Stromal cell of bone marrow (primary cell): ENCODE results near the gene PROCR.
"Not testable (repeated sequence)": the region's sequence is repeated elsewhere in the genome, so short reads cannot be mapped to it uniquely, and the experiment has no call there.

Source experiments
- DNase-seq: peaks from one replicate; pipeline ENCODE4 v3.0.0-alpha.2; 2012; ENCODE audit warnings: low read depth

Gene PROCR

GRCh38 chr20:35171753-35172433, at the start of gene PROCR:
PROCR (plus strand) TSS chr20:35172072; CDS start chr20:35172155, 83 bp downstream.
- peak; percentile 95 for DNase-seq

GRCh38 chr20:35122756-35123405, 49.0 kb upstream of the PROCR start:
- DNase-seq, result no peak

GRCh38 chr20:35125753-35126152, 46.1 kb upstream of the PROCR start:
- DNase-seq, result no peak

DNA sequence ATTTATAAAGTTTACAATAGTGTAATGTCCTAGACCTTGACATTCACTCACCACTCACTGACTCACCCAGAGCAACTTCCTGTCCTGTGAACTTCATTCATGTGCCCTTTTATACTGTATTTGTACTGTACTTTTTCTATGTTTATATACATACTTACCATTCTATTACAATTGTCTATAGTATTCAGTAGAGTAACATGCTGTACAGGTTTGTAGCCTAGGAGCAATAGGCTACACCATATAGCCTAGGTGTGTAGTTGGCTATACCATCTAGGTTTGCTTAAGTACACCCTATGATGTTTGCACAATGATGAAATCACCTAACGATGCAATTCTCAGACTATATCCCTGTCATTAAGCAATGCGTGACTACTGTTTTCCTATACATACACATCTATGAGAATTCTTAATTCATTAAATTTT, 42.2 kb upstream of the PROCR start:
- no peak for DNase-seq

GRCh38 chr20:35131934-35132333, 39.9 kb upstream of the PROCR start:
- no peak for DNase-seq

DNA sequence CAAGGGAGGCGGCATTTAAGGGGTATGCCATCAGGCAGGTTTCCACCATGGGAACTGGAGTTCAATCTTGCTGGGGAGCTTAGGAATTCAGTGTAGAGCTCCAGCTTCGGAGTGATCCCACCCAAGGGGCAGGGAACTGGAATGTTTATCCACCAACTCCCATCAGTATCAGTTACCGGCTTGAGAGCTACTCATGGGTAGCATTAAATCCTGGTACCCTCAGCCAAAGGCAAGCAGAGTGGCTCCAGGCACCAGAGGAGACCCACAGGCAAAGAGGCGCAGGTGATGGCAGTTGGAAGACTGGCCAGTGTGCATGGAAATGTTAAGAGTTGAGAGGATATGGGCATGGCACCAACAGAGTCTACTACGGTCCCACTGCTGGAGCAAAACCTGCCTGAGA, 38.8 kb upstream of the PROCR start:
- DNase-seq, result no peak

GRCh38 chr20:35133735-35134134, 38.1 kb upstream of the PROCR start:
- DNase-seq, result no peak

DNA sequence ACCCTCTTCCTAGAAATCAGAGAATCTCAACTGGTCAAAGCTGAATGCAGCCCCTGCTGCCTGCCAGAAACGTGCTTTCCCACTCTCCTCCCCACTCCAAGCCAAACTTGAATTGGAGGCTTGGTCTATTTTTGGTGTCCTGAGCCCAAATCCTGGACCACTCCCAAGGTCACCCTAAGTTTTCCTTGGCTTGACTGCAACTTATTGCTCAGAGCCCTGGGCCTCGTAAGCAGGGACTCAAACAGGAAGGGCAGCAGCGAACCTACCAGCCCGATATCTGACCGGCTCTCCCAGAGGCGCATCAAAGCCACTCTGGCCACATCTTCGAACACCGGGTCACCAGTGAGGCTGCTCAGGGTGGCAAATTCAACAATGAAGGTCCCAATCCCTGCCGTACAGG, 37.4 kb upstream of the PROCR start:
- no peak for DNase-seq

- DNase-seq, result no peak
These were observed 37.0 kb upstream of the PROCR start for GRCh38 chr20:35134880-35135279.

DNA sequence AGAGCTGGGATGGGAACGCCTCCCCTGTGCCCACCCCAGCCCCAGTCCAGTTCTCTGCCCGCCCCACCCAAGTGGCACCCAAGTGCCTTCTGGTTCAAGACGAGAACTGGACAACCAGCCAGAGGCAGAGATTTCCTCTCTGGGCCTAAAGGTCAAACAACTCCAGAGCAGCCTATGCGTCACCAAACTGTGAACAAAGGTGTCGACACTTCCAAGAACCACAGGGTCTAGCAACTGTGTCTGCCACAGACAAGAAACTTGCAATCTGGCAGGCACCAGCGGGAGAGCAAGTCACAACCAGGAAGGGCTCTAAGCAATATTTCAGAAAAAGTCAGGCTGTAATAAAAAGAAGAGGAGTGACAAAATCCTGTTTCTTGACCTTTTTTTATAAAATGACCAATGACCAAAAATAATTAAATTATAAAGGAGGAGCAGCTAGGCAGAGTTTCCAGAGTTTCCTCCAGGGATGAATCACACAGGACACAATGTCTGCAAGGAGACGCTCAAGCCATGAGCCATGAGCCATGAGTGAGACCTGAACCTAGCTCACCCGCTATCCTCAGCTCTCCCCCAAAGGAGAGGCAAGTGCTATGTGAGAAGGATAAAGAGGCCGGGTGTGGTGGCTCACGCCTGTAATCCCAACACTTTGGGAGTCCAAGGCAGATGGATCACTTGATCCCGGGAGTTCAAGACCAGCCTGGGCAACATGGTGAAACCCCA, 35.8 kb upstream of the PROCR start:
- no peak for DNase-seq

GRCh38 chr20:35144694-35145093, 27.2 kb upstream of the PROCR start:
- DNase-seq, result no peak

- DNase-seq, result peak; percentile 36
These were observed 26.7 kb upstream of the PROCR start for GRCh38 chr20:35145141-35145564.

- no peak for DNase-seq
These were observed 25.5 kb upstream of the PROCR start for GRCh38 chr20:35146299-35146919.

DNA sequence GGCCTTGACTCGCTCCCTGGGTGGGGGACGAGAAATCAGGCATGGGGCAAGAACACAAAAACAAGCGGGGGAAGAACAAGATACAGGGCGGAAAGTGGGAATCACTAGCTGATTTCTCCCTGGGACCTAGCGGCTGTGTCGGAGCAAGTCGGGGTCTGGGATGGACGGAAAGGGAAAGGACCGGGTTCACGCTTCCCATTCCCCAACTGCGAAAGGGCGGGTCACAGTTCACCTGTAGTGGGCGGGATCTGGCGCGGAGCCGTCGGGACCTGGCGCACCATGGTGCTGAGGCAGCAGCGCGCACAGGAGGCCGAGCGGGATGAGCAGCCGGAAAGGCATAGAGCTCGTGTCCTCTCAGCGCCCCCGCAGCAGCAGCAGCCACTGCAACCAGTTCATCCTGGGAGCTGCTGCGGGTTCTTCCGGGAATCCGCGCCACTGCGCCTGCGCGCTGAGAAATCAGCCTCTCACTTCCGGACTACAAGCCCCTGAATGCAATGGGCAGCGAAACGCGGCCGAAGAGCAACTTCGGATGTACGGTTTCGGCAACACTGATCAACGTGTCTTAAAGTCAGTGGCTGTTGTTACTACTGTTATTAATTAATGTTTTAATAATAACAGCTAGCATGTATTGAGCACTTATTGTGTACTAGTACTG, 24.8 kb upstream of the PROCR start, which contains the start of gene EDEM2:
EDEM2 (minus strand) TSS at position 417 of the 655 bp plus-strand sequence; CDS start at position 339, 78 bp downstream.
- peak; percentile 90 for DNase-seq

- DNase-seq, result not testable (repeated sequence)
These were observed 24.2 kb upstream of the PROCR start for GRCh38 chr20:35147575-35148071.

DNA sequence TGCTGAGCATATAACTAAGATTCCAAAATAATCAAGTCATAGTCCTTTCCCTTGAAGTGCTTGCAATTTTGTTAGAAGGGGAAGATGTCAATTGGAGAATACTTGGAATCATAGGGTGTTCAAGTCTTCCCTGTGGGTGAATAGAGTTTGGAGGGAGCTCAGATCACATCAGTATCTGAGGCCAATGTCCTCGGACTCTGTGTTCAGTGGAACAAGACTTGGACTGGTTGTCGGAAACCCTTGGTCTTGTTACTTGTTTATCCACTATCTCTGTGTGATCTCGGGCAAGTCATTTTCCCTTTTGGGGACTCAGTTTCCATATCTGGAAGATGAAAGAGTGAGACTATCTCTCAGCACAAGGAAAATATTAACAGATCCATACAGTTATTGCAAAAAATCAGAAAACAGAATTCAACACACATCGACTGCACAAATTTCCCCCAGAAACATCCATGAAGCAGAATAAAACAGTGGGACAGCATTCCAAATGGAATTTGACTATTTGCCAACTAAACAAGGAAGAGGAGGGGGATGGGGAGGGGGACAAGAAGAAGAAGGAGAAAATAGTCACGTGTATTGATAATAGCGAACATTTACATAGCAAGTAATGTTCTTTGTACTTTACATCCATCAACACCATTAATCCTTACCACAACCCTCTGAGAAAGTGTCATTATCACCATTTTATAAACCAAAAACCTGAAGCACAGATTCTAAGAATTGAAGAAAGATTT, 20.9 kb upstream of the PROCR start:
- no peak for DNase-seq

- peak; percentile 76 for DNase-seq
These were observed 20.1 kb upstream of the PROCR start for GRCh38 chr20:35151736-35152135.

DNA sequence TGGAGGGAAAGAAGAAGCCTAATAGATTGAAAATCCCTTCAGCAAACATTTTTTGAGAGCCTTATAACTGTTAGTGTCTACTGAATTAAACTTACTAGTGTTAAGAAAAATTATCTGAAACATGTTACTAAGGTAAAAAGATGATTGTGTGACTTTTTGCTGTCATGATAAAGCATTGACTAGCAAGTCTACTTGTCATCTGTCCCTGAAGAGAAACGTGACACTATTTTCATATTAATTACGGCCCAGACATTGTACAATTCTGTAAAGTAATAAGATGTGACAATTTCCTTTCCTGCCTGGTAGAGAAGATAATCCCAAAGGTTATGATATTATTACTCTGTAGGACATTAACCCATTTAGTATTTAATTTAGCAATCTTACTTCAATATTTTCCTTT, 15.9 kb upstream of the PROCR start:
- DNase-seq, result no peak

- no peak for DNase-seq
These were observed 14.9 kb upstream of the PROCR start for GRCh38 chr20:35156978-35157377.

GRCh38 chr20:35160341-35160740, 11.5 kb upstream of the PROCR start:
- not testable (repeated sequence) for DNase-seq

- DNase-seq, result not testable (repeated sequence)
These were observed 7.3 kb upstream of the PROCR start for GRCh38 chr20:35164531-35164930.
